SK-N-SH (cell line): ENCODE data around the gene RNF13. TPM values are rescaled to one million over a fixed set of nuclear protein-coding genes. Genes with fewer than 3 reads are reported as not detected.

Source experiments
- CTCF ChIA-PET: fragments of 300-600, 350-600 bp; formaldehyde crosslinking; extraction: SDS; loops from one replicate; lab custom pipeline; 2021; lab: Yijun Ruan, JAX
- POLR2A ChIA-PET: fragments of 350-600 bp; sonication (Branson Sonifier 250); formaldehyde crosslinking; extraction: SDS; loops from one replicate; lab custom pipeline; 2020; ENCODE audit warnings: antibody characterized with exemption, inconsistent platforms; lab: Yijun Ruan, JAX
- DNase-seq: peaks from one replicate; pipeline ENCODE4 v3.0.0; 2012
- H2AFZ ChIP-seq: fragments of 200-600 bp; sonication (generic); 2 replicates; pipeline ENCODE4 v1.8.1; 2016; ENCODE audit warnings: antibody characterized with exemption, mild to moderate bottlenecking, low read depth
- H3F3A ChIP-seq: fragments of 200-600 bp; sonication (generic); replicated peaks from 2 replicates; pipeline ENCODE3; 2016; ENCODE audit warnings: antibody characterized with exemption, mild to moderate bottlenecking; ENCODE audit not compliant: insufficient read depth
- H3K27ac ChIP-seq, 2 experiments: fragments of 200-500 bp in 1 of 2; fragments of 200-600 bp in 1 of 2; sonication (Bioruptor generic) in 1 of 2; sonication (generic), shearing (Covaris generic) in 1 of 2; 2 replicates each; pipeline versions ENCODE4 v1.5.1 to v1.6.1; 2014 to 2016; ENCODE audit warnings: low read depth in 2 of 2, inconsistent platforms in 1 of 2, low read length in 1 of 2, mild to moderate bottlenecking in 1 of 2, mixed read lengths in 1 of 2
- H3K27me3 ChIP-seq: fragments of 200-600 bp; sonication (generic), shearing (Covaris generic); 2 replicates; pipeline ENCODE4 v1.6.1; 2016; ENCODE audit warnings: mixed run types; ENCODE audit not compliant: insufficient read depth
- H3K36me3 ChIP-seq, 2 experiments: fragments of 200-500 bp in 1 of 2; fragments of 200-600 bp in 1 of 2; sonication (Bioruptor generic) in 1 of 2; sonication (generic) in 1 of 2; replicated peaks in 1 of 2; 2 replicates each; pipeline versions ENCODE3 to v1.5.1; 2014 to 2016; ENCODE audit warnings: low read length in 1 of 2, mild to moderate bottlenecking in 1 of 2; ENCODE audit not compliant: insufficient read depth in 2 of 2, control insufficient read depth in 1 of 2
- H3K4me1 ChIP-seq, 2 experiments: fragments of 200-500 bp in 1 of 2; fragments of 200-600 bp in 1 of 2; sonication (Bioruptor generic) in 1 of 2; sonication (generic), shearing (Covaris generic) in 1 of 2; 2 replicates each; pipeline versions ENCODE4 v1.5.1 to v1.6.1; 2014 to 2016; ENCODE audit warnings: low read depth in 1 of 2, low read length in 1 of 2, mixed run types in 1 of 2; ENCODE audit not compliant: insufficient read depth in 2 of 2, control insufficient read depth in 1 of 2
- H3K4me2 ChIP-seq: fragments of 200-600 bp; sonication (generic), shearing (Covaris generic); 2 replicates; pipeline ENCODE4 v1.6.1; 2017; ENCODE audit warnings: mixed run types
- H3K4me3 ChIP-seq, 2 experiments: fragments of 200-500 bp in 1 of 2; fragments of 200-600 bp in 1 of 2; sonication (Bioruptor generic) in 1 of 2; sonication (generic), shearing (Covaris generic) in 1 of 2; 2 replicates each; pipeline versions ENCODE4 v1.5.1 to v1.8.1; 2014 to 2016; ENCODE audit warnings: low read depth in 2 of 2, inconsistent platforms in 1 of 2, low read length in 1 of 2, mild to moderate bottlenecking in 1 of 2, mixed read lengths in 1 of 2, moderate library complexity in 1 of 2
- H3K79me2 ChIP-seq: fragments of 200-600 bp; sonication (generic); 2 replicates; pipeline ENCODE4 v1.8.1; 2017; ENCODE audit warnings: mild to moderate bottlenecking; ENCODE audit not compliant: insufficient read depth
- H3K9ac ChIP-seq: fragments of 200-600 bp; sonication (generic); 2 replicates; pipeline ENCODE4 v1.6.1; 2017; ENCODE audit warnings: mixed run types
- H3K9me2 ChIP-seq: fragments of 200-600 bp; sonication (generic); 2 replicates; pipeline ENCODE4 v1.6.1; 2017; ENCODE audit warnings: mixed run types
- H3K9me3 ChIP-seq: fragments of 200-600 bp; sonication (generic); 2 replicates; pipeline ENCODE4 v1.6.1; 2017; ENCODE audit warnings: mixed run types, mild to moderate bottlenecking, moderate library complexity
- H4K20me1 ChIP-seq: fragments of 200-600 bp; sonication (generic); 2 replicates; pipeline ENCODE4 v1.6.1; 2017; ENCODE audit warnings: mild to moderate bottlenecking, mixed run types; ENCODE audit not compliant: insufficient read depth
- CHD2 ChIP-seq: fragments of 150-350 bp; IDR thresholded peaks from 2 replicates; pipeline ENCODE4 v1.6.1; 2018; ENCODE audit warnings: low read length; ENCODE audit not compliant: partially characterized antibody
- ELF1 ChIP-seq: IDR thresholded peaks from 2 replicates; pipeline ENCODE4 v1.4.0; 2012
- FOXJ3 ChIP-seq: sonication (generic); formaldehyde crosslinking; IDR thresholded peaks from 2 replicates; pipeline ENCODE4 v1.5.1; 2020; ENCODE audit warnings: mild to moderate bottlenecking, missing genetic modification reagents
- JUND ChIP-seq: IDR thresholded peaks from 2 replicates; pipeline ENCODE4 v1.4.0; 2012
- MAX ChIP-seq: IDR thresholded peaks from 2 replicates; pipeline ENCODE4 v1.4.0; 2012; ENCODE audit warnings: low read depth
- MEF2A ChIP-seq: IDR thresholded peaks from 2 replicates; pipeline ENCODE4 v1.4.0; 2012; ENCODE audit warnings: low read depth, borderline replicate concordance
- NFIC ChIP-seq: IDR thresholded peaks from 2 replicates; pipeline ENCODE4 v1.4.0; 2012; ENCODE audit warnings: borderline replicate concordance
- PBX3 ChIP-seq: IDR thresholded peaks from 2 replicates; pipeline ENCODE4; 2012
- POLR2AphosphoS5 ChIP-seq: IDR thresholded peaks from 2 replicates; pipeline ENCODE4 v1.6.1; 2012; ENCODE audit warnings: low read depth, low read length
- RAD21 ChIP-seq: IDR thresholded peaks from 2 replicates; pipeline ENCODE4 v1.6.1; 2012; ENCODE audit warnings: mild to moderate bottlenecking, low read length
- RCOR1 ChIP-seq: fragments of 150-350 bp; IDR thresholded peaks from 2 replicates; pipeline ENCODE4 v1.6.1; 2017; ENCODE audit warnings: antibody characterized with exemption, low read length
- TEAD4 ChIP-seq: IDR thresholded peaks from 2 replicates; pipeline ENCODE4 v1.4.0; 2012; ENCODE audit warnings: mild to moderate bottlenecking, borderline replicate concordance; ENCODE audit not compliant: insufficient read depth
- USF1 ChIP-seq: IDR thresholded peaks from 2 replicates; pipeline ENCODE4 v1.4.0; 2012; ENCODE audit warnings: low read depth, borderline replicate concordance
- WGBS: methylation state at CpG from one replicate; pipeline ENCODE4 v1.1.6; 2017; ENCODE audit warnings: low lambda C conversion rate; 5-methylcytosine and 5-hydroxymethylcytosine counted together
- polyA plus RNA-seq, 3 experiments: library from polyadenylated mRNA; depleted of rRNA; stranded (reverse); fragments of >200 nt; gene quantifications; 2 replicates each; pipeline ENCODE4 v1.2.3, GENCODE V29; 2012
- TF ChIP-seq, protein P1 (sequence below): fragments of 150-350 bp; IDR thresholded peaks from 2 replicates; pipeline ENCODE4 v1.6.1; 2017; ENCODE audit warnings: antibody characterized with exemption, low read length, low read depth, borderline replicate concordance
- TF ChIP-seq, protein P2 (sequence below): fragments of 200-600 bp; sonication (generic); IDR thresholded peaks from 2 replicates; pipeline ENCODE4 v1.6.1; 2017; ENCODE audit warnings: antibody characterized with exemption, mild to moderate bottlenecking, moderate library complexity

The RNF13 gene
- polyA plus RNA-seq, 1 of the 3 experiments (the other 2 are of a cell fraction) = 14.9 TPM

DNA sequence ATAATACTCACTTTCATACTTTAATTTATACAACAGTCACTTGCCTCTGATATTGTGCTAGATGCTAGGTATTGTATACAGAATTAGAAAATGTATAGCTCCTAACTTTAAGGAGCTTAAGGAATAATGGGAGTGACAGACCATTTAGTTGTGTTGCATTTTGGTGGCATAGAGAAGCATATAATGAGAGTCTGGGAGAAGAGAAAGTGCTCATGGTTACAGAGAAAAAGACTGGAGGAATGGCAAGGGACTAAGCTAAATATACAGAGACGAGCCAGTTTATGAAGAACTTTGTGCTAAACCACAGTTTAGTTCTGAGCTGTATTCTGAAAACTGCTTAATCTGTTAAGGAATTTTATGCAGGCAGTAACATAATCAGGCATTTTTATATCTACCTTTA is 6.4 kb downstream of the RNF13 start:
- Histone ChIP-seq H3K79me2 (peaks cover 92% of the 10 kb centered on the region), H3K27me3 (no peaks in the 10 kb centered on the region), H4K20me1 (peaks cover 28% of the 10 kb centered on the region), H3K9ac (no peak overlapping the region), H3K4me2 (no peak overlapping the region), H2AFZ (no peak overlapping the region), H3K4me3 (no peak overlapping the region), H3K36me3 (peaks cover 0 to 4% of the 10 kb centered on the region in 2 experiments), H3K9me3 (0 out of 2 replicates have a peak, but pooled peaks cover 10% of the 10 kb centered on the region), H3F3A (peaks cover 9% of the 10 kb centered on the region), H3K4me1 (peaks cover 5% of the 10 kb centered on the region in 2 experiments; a peak in 2 of 4 replicates), H3K27ac (no peak overlapping the region), H3K9me2 (no peaks in the 10 kb centered on the region)
- CTCF ChIA-PET = interaction anchor here (2.5 kb wide), 1 partner anchor 11 kb away, joined by 17 read pairs; no protein-coding TSS in a partner anchor
- no peak for DNase-seq
- POLR2A ChIA-PET = interaction anchor here (0.7 kb wide), 1 partner anchor 796 kb away, joined by 3 read pairs; no protein-coding TSS in a partner anchor
- 100% methylated on average over 1 of the region's 1 CpG for WGBS
- no peak for TF ChIP-seq USF1
- TF ChIP-seq, protein P1, sequence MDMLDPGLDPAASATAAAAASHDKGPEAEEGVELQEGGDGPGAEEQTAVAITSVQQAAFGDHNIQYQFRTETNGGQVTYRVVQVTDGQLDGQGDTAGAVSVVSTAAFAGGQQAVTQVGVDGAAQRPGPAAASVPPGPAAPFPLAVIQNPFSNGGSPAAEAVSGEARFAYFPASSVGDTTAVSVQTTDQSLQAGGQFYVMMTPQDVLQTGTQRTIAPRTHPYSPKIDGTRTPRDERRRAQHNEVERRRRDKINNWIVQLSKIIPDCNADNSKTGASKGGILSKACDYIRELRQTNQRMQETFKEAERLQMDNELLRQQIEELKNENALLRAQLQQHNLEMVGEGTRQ = no peak
- no peak for TF ChIP-seq ELF1
- TF ChIP-seq FOXJ3 (CRISPR knock-in tag) = no peak
- no peak for TF ChIP-seq NFIC
- TF ChIP-seq, protein P2, sequence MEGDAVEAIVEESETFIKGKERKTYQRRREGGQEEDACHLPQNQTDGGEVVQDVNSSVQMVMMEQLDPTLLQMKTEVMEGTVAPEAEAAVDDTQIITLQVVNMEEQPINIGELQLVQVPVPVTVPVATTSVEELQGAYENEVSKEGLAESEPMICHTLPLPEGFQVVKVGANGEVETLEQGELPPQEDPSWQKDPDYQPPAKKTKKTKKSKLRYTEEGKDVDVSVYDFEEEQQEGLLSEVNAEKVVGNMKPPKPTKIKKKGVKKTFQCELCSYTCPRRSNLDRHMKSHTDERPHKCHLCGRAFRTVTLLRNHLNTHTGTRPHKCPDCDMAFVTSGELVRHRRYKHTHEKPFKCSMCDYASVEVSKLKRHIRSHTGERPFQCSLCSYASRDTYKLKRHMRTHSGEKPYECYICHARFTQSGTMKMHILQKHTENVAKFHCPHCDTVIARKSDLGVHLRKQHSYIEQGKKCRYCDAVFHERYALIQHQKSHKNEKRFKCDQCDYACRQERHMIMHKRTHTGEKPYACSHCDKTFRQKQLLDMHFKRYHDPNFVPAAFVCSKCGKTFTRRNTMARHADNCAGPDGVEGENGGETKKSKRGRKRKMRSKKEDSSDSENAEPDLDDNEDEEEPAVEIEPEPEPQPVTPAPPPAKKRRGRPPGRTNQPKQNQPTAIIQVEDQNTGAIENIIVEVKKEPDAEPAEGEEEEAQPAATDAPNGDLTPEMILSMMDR = no peak
- TF ChIP-seq RAD21 = no peak
- TF ChIP-seq MAX = no peak
- no peak for TF ChIP-seq MEF2A
- no peak for TF ChIP-seq PBX3
- no peak for TF ChIP-seq CHD2
- TF ChIP-seq POLR2AphosphoS5 = no peak
- TF ChIP-seq JUND = no peak
- no peak for TF ChIP-seq TEAD4
- no peak for TF ChIP-seq RCOR1
